ENCODE measurements around the gene SLC29A2. TPM values are rescaled to one million over a fixed set of nuclear protein-coding genes. Genes with fewer than 3 reads are reported as not detected.

Gene SLC29A2
- polyA plus RNA-seq, 3 donors, result 0.11 to 1.3 TPM; not detected in 1

GRCh38 chr11:66346476-66347424, 24.8 kb downstream of the SLC29A2 start:
- no peaks in the 10 kb centered on the region for H3K9me3 ChIP-seq (replicated peaks in 1 of 2; ENCODE audit: control insufficient read depth in 1 of 2, insufficient read depth in 1 of 2, low read length in 2 of 2)
- peak overlapping the region; percentile 78 to 89 for H3K4me3 Mint-ChIP-seq
- peak overlapping the region; percentile 34 to 84 (median 64) for H3K4me3 ChIP-seq (replicated peaks in 1 of 3; ENCODE audit: low read depth in 2 of 3, low read length in 3 of 3)
- no peaks in the 10 kb centered on the region for H3K9me3 Mint-ChIP-seq
- peaks cover 31% of the 10 kb centered on the region for H3K4me1 Mint-ChIP-seq
- peaks cover 0 to 9% of the 10 kb centered on the region in 2 donors for H3K27me3 ChIP-seq (ENCODE audit: control insufficient read depth in 2 of 2, insufficient read depth in 2 of 2, low read length in 2 of 2)
- peaks cover 4 to 22% (median 11%) of the 10 kb centered on the region in 3 donors for H3K27me3 Mint-ChIP-seq (ENCODE audit: low read depth in 3 of 3)
- H4K20me1 ChIP-seq (ENCODE audit: insufficient read depth, low read length), result peaks cover 27% of the 10 kb centered on the region
- H3K4me1 ChIP-seq (ENCODE audit: control insufficient read depth in 1 of 2, insufficient read depth in 2 of 2, low read length in 2 of 2), result peaks cover 34 to 41% of the 10 kb centered on the region in 2 donors
- peaks cover 23% of the 10 kb centered on the region for H3K79me2 ChIP-seq (ENCODE audit: insufficient read depth, low read length)
- H2AFZ ChIP-seq (ENCODE audit: insufficient read depth, low read depth, low read length, poor library complexity, severe bottlenecking), result peak overlapping the region; percentile 98
- H3K9ac ChIP-seq (ENCODE audit: insufficient read depth, low read length, poor library complexity, severe bottlenecking), result peak overlapping the region; percentile 60
- H3K4me2 ChIP-seq (replicated peaks; ENCODE audit: extremely low read depth, low read length, poor library complexity, severe bottlenecking), result peak overlapping the region; percentile 99
- WGBS (ENCODE audit: insufficient coverage), result 32% methylated on average over 68 of the region's 68 CpGs
- no peak overlapping the region for H3K27ac ChIP-seq (ENCODE audit: low read depth in 1 of 2, low read length in 2 of 2)
- DNase-seq, result no peak
- H3K36me3 Mint-ChIP-seq, result peaks cover 14 to 16% of the 10 kb centered on the region in 2 donors
- H3K36me3 ChIP-seq (replicated peaks in 1 of 2; ENCODE audit: control insufficient read depth in 1 of 2, insufficient read depth in 2 of 2, low read length in 2 of 2), result peaks cover 5 to 20% of the 10 kb centered on the region in 2 donors
- intact Hi-C loops (cut with micrococcal nuclease), result no loop called here
- TF ChIP-seq, protein P1, sequence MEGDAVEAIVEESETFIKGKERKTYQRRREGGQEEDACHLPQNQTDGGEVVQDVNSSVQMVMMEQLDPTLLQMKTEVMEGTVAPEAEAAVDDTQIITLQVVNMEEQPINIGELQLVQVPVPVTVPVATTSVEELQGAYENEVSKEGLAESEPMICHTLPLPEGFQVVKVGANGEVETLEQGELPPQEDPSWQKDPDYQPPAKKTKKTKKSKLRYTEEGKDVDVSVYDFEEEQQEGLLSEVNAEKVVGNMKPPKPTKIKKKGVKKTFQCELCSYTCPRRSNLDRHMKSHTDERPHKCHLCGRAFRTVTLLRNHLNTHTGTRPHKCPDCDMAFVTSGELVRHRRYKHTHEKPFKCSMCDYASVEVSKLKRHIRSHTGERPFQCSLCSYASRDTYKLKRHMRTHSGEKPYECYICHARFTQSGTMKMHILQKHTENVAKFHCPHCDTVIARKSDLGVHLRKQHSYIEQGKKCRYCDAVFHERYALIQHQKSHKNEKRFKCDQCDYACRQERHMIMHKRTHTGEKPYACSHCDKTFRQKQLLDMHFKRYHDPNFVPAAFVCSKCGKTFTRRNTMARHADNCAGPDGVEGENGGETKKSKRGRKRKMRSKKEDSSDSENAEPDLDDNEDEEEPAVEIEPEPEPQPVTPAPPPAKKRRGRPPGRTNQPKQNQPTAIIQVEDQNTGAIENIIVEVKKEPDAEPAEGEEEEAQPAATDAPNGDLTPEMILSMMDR (IDR thresholded peaks at IDR 0.05), result no peak
- peak overlapping the region in 2 of 7 donors; percentile 20 to 62 for H3K27ac Mint-ChIP-seq

DNA sequence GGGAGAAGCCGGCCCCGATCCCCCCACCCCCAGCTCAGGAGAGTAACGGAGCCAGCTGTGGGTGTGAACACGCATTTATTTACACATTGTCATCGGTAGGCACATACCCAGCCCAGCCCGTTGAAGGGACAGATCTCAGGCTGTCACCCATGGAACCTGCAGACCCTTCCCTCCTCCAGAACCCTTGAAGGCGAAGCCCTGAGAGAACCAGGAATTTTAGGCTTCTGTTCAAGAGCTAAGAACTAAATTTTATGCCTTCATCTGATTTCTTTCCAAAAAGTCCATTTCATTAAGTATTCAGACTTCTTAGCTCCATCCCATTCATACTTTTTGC, 26.3 kb downstream of the SLC29A2 start:
- H3K27ac ChIP-seq (ENCODE audit: low read depth in 1 of 2, low read length in 2 of 2), result peak overlapping the region in 1 of 2 donors; percentile 94
- H3K9me3 ChIP-seq (replicated peaks in 1 of 2; ENCODE audit: control insufficient read depth in 1 of 2, insufficient read depth in 1 of 2, low read length in 2 of 2), result no peaks in the 10 kb centered on the region
- H3K4me1 Mint-ChIP-seq, result peaks cover 31% of the 10 kb centered on the region
- peaks cover 0 to 9% of the 10 kb centered on the region in 2 donors for H3K27me3 ChIP-seq (ENCODE audit: control insufficient read depth in 2 of 2, insufficient read depth in 2 of 2, low read length in 2 of 2)
- peak overlapping the region; percentile 87 to 97 (median 95) for H3K27ac Mint-ChIP-seq
- H3K9ac ChIP-seq (ENCODE audit: insufficient read depth, low read length, poor library complexity, severe bottlenecking), result peak overlapping the region; percentile 92
- H3K27me3 Mint-ChIP-seq (ENCODE audit: low read depth in 3 of 3), result peaks cover 4 to 21% (median 11%) of the 10 kb centered on the region in 3 donors
- peaks cover 27 to 30% of the 10 kb centered on the region in 2 donors for H3K36me3 Mint-ChIP-seq
- intact Hi-C loops (cut with micrococcal nuclease), result loop anchor here in 1 of 2 donors (2.0 kb wide), 2 partner anchors 32 to 498 kb away; partner anchors contain the start of gene RCE1
- WGBS (ENCODE audit: insufficient coverage), result 0% methylated on average over 2 of the region's 7 CpGs
- peaks cover 27% of the 10 kb centered on the region for H4K20me1 ChIP-seq (ENCODE audit: insufficient read depth, low read length)
- peak overlapping the region; percentile 57 to 93 (median 64) for H3K4me3 ChIP-seq (replicated peaks in 1 of 3; ENCODE audit: low read depth in 2 of 3, low read length in 3 of 3)
- TF ChIP-seq, protein P1 (IDR thresholded peaks at IDR 0.05), result no peak
- H3K9me3 Mint-ChIP-seq, result no peaks in the 10 kb centered on the region
- H3K4me3 Mint-ChIP-seq, result peak overlapping the region; percentile 82 to 90
- peak overlapping the region; percentile 92 for H2AFZ ChIP-seq (ENCODE audit: insufficient read depth, low read depth, low read length, poor library complexity, severe bottlenecking)
- peaks cover 34 to 41% of the 10 kb centered on the region in 2 donors for H3K4me1 ChIP-seq (ENCODE audit: control insufficient read depth in 1 of 2, insufficient read depth in 2 of 2, low read length in 2 of 2)
- no peak for DNase-seq
- H3K79me2 ChIP-seq (ENCODE audit: insufficient read depth, low read length), result peaks cover 23% of the 10 kb centered on the region
- peak overlapping the region; percentile 98 for H3K4me2 ChIP-seq (replicated peaks; ENCODE audit: extremely low read depth, low read length, poor library complexity, severe bottlenecking)
- peaks cover 20 to 35% of the 10 kb centered on the region in 2 donors for H3K36me3 ChIP-seq (replicated peaks in 1 of 2; ENCODE audit: control insufficient read depth in 1 of 2, insufficient read depth in 2 of 2, low read length in 2 of 2)

Measured in CD14-positive monocyte (primary cell).